Measurements from ENCODE around the gene LSS.
"Not testable (repeated sequence)": the region's sequence is repeated elsewhere in the genome, so short reads cannot be mapped to it uniquely, and the experiment has no call there.

- not testable (repeated sequence) for TF ChIP-seq CTCF, POLR2A (IDR thresholded peaks at IDR 0.05)
Observed at GRCh38 chr21:46176443-46177129, 52.0 kb downstream of the LSS start.
